DOHH2 (cell line): ENCODE data around the gene TM4SF1.
"Not testable (repeated sequence)": the region's sequence is repeated elsewhere in the genome, so short reads cannot be mapped to it uniquely, and the experiment has no call there.

Source experiments
- H3F3A ChIP-seq: fragments of 200-600 bp; sonication (generic), shearing (Covaris generic); 2 replicates; pipeline ENCODE4 v1.6.0; 2016; ENCODE audit warnings: antibody characterized with exemption, mild to moderate bottlenecking; ENCODE audit not compliant: control insufficient read depth, insufficient read depth
- H3K27ac ChIP-seq: fragments of 200-600 bp; sonication (generic); 2 replicates; pipeline ENCODE4 v1.5.1; 2014; ENCODE audit warnings: low read depth, mild to moderate bottlenecking, low read length, moderate library complexity
- H3K27me3 ChIP-seq: fragments of 200-600 bp; sonication (generic); 2 replicates; pipeline ENCODE4 v1.6.1; 2014; ENCODE audit warnings: mild to moderate bottlenecking, low read length, mixed read lengths; ENCODE audit not compliant: control insufficient read depth
- H3K36me3 ChIP-seq: fragments of 200-600 bp; sonication (generic); 2 replicates; pipeline ENCODE4 v1.6.1; 2014; ENCODE audit warnings: mild to moderate bottlenecking, low read length, moderate library complexity, mixed read lengths; ENCODE audit not compliant: control insufficient read depth
- H3K4me1 ChIP-seq: fragments of 200-600 bp; sonication (generic); 2 replicates; pipeline ENCODE4 v1.6.1; 2014; ENCODE audit warnings: mild to moderate bottlenecking, low read length, mixed read lengths; ENCODE audit not compliant: control insufficient read depth
- H3K4me2 ChIP-seq: fragments of 200-600 bp; sonication (generic); 2 replicates; pipeline ENCODE4 v1.6.0; 2014; ENCODE audit warnings: mild to moderate bottlenecking, low read length, moderate library complexity
- H3K4me3 ChIP-seq: fragments of 200-600 bp; sonication (generic); 2 replicates; pipeline ENCODE4 v1.5.1; 2014; ENCODE audit warnings: mild to moderate bottlenecking, low read length, mixed read lengths
- H3K79me2 ChIP-seq: fragments of 200-600 bp; sonication (generic); 2 replicates; pipeline ENCODE4 v1.6.1; 2014; ENCODE audit warnings: mild to moderate bottlenecking, low read length, mixed read lengths; ENCODE audit not compliant: control insufficient read depth
- H3K9me2 ChIP-seq: fragments of 200-600 bp; sonication (generic); replicated peaks from 2 replicates; pipeline ENCODE4 v1.6.1; 2014; ENCODE audit warnings: mild to moderate bottlenecking, low read length, mixed read lengths; ENCODE audit not compliant: control insufficient read depth
- H3K9me3 ChIP-seq: fragments of 200-600 bp; sonication (generic); 2 replicates; pipeline ENCODE4 v1.6.1; 2014; ENCODE audit warnings: antibody characterized with exemption, low read length, mixed read lengths; ENCODE audit not compliant: control insufficient read depth, insufficient read depth
- H4K20me1 ChIP-seq: fragments of 200-600 bp; sonication (generic); 2 replicates; pipeline ENCODE4 v1.6.0; 2014; ENCODE audit warnings: low read depth, mild to moderate bottlenecking, antibody characterized with exemption, low read length, moderate library complexity; ENCODE audit not compliant: control insufficient read depth, insufficient read depth
- CTCF ChIP-seq: fragments of 200-600 bp; sonication (generic); IDR thresholded peaks from one replicate; pipeline ENCODE4 v1.5.1; 2014; ENCODE audit warnings: antibody characterized with exemption, mild to moderate bottlenecking, low read depth, low read length; ENCODE audit not compliant: poor library complexity, severe bottlenecking
- EZH2phosphoT487 ChIP-seq: fragments of 200-600 bp; sonication (generic); IDR thresholded peaks from 2 replicates; pipeline ENCODE4 v1.6.1; 2017; ENCODE audit warnings: borderline replicate concordance, mild to moderate bottlenecking, antibody characterized with exemption, low read length, moderate library complexity, mixed read lengths

The TM4SF1 gene

GRCh38 chr3:149339931-149340309 is 37.5 kb downstream of the TM4SF1 start:
- H3K9me3 ChIP-seq: no peaks in the 10 kb centered on the region
- peaks cover 12% of the 10 kb centered on the region for H3K27me3 ChIP-seq
- no peaks in the 10 kb centered on the region for H3K36me3 ChIP-seq
- H3K4me2 ChIP-seq: no peak overlapping the region
- H3K79me2 ChIP-seq: no peaks in the 10 kb centered on the region
- H3K4me3 ChIP-seq: no peak overlapping the region
- no peak for TF ChIP-seq EZH2phosphoT487
- TF ChIP-seq CTCF: no peak
- no peaks in the 10 kb centered on the region for H3F3A ChIP-seq
- H3K4me1 ChIP-seq: no peaks in the 10 kb centered on the region
- H3K27ac ChIP-seq: no peak overlapping the region
- no peaks in the 10 kb centered on the region for H3K9me2 ChIP-seq
- no peaks in the 10 kb centered on the region for H4K20me1 ChIP-seq

GRCh38 chr3:149337486-149337885 is 40.0 kb downstream of the TM4SF1 start:
- not testable (repeated sequence) for H3K4me1 ChIP-seq, H3K4me2 ChIP-seq, H3K9me3 ChIP-seq, H3F3A ChIP-seq, H3K27ac ChIP-seq, H3K9me2 ChIP-seq, H4K20me1 ChIP-seq, H3K79me2 ChIP-seq, H3K36me3 ChIP-seq, H3K4me3 ChIP-seq
- H3K27me3 ChIP-seq: peaks cover 12% of the 10 kb centered on the region

GRCh38 chr3:149336925-149337324 is 40.5 kb downstream of the TM4SF1 start:
- no peaks in the 10 kb centered on the region for H3K9me3 ChIP-seq
- no peaks in the 10 kb centered on the region for H3K4me1 ChIP-seq
- H3K27ac ChIP-seq: no peak overlapping the region
- TF ChIP-seq CTCF: no peak
- TF ChIP-seq EZH2phosphoT487: no peak
- no peaks in the 10 kb centered on the region for H3F3A ChIP-seq
- no peaks in the 10 kb centered on the region for H4K20me1 ChIP-seq
- H3K79me2 ChIP-seq: no peaks in the 10 kb centered on the region
- no peak overlapping the region for H3K4me3 ChIP-seq
- peaks cover 12% of the 10 kb centered on the region for H3K27me3 ChIP-seq
- no peaks in the 10 kb centered on the region for H3K9me2 ChIP-seq
- no peaks in the 10 kb centered on the region for H3K36me3 ChIP-seq
- H3K4me2 ChIP-seq: no peak overlapping the region

- H3K27ac ChIP-seq: no peak within 1 kb of the TSS
- no peaks in the 10 kb centered on the region for H3K4me1 ChIP-seq
Observed at GRCh38 chr3:149333176-149333859, 44.1 kb downstream of the TM4SF1 start, which contains the start of gene TM4SF18. TSS of gene TM4SF18 (minus strand) at chr3:149333636. CDS start at chr3:149333382, 254 bp downstream.

More at GRCh38 chr3:149333176-149333859, 44.1 kb downstream of the TM4SF1 start, which contains the start of gene TM4SF18:
- Histone ChIP-seq H3K4me2 (no peak within 1 kb of the TSS), H3K4me3 (no peak within 1 kb of the TSS), H3K9me2 (no peaks in the 10 kb centered on the region), H3K79me2 (no peaks in the 10 kb centered on the region), H3K27me3 (peaks cover 14% of the 10 kb centered on the region), H3K9me3 (no peaks in the 10 kb centered on the region), H3F3A (no peaks in the 10 kb centered on the region), H4K20me1 (no peaks in the 10 kb centered on the region), H3K36me3 (no peaks in the 10 kb centered on the region)
- TF ChIP-seq EZH2phosphoT487 (no peak), CTCF (no peak)
